ENCODE measurements around the gene HOXB4. TPM values are rescaled to one million over a fixed set of nuclear protein-coding genes. Genes with fewer than 3 reads are reported as not detected.

HOXB4 gene
- total RNA-seq, 4 donors from 2014 or later = 0.42 to 2.9 (median 1.4) TPM

DNA sequence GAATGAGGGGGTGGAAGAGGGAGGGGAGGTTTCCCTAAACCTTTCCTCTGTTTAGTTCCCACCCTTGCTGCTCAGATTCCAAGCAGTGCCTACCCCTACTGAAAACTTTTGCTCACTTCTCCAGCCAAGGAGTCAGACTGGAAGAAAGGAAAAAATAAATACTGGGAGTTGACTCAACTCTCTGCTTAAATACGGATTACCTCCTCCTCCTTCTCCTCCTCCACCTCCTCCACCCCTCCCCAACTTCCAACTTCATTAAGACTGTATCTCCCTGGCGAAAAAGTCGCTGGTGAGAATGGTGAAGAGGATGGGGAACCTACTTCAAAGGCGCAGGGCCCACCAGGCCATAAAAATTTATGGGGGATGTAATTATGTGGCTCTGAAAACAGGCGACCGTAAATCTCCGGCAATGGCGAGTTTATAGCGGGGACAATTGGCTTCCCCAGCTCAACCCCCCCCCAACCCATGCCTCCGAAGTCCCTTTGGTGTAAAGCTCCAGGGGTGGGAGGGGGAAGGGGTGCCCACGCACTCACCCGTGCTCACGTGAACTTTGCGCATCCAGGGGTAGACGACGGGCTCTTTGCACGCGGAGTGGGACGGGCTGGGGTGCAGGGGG, 712 bp downstream of the HOXB4 start:
- WGBS, 2 donors = 2 to 4% methylated on average over 16 to 19 of the region's 19 CpGs
- intact Hi-C loops (cut with DNase I; ENCODE audit: low total_unique reads) = no loop called here
- peak overlapping the region; percentile 29 for H3K4me3 ChIP-seq (ENCODE audit: low read depth, poor library complexity, severe bottlenecking)
- no peak for DNase-seq (ENCODE audit: low spot score in 2 of 2)
- TF ChIP-seq POLR2A (IDR thresholded peaks at IDR 0.05) = no peak
- TF ChIP-seq, protein P1, sequence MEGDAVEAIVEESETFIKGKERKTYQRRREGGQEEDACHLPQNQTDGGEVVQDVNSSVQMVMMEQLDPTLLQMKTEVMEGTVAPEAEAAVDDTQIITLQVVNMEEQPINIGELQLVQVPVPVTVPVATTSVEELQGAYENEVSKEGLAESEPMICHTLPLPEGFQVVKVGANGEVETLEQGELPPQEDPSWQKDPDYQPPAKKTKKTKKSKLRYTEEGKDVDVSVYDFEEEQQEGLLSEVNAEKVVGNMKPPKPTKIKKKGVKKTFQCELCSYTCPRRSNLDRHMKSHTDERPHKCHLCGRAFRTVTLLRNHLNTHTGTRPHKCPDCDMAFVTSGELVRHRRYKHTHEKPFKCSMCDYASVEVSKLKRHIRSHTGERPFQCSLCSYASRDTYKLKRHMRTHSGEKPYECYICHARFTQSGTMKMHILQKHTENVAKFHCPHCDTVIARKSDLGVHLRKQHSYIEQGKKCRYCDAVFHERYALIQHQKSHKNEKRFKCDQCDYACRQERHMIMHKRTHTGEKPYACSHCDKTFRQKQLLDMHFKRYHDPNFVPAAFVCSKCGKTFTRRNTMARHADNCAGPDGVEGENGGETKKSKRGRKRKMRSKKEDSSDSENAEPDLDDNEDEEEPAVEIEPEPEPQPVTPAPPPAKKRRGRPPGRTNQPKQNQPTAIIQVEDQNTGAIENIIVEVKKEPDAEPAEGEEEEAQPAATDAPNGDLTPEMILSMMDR (IDR thresholded peaks at IDR 0.05) = no peak

DNA sequence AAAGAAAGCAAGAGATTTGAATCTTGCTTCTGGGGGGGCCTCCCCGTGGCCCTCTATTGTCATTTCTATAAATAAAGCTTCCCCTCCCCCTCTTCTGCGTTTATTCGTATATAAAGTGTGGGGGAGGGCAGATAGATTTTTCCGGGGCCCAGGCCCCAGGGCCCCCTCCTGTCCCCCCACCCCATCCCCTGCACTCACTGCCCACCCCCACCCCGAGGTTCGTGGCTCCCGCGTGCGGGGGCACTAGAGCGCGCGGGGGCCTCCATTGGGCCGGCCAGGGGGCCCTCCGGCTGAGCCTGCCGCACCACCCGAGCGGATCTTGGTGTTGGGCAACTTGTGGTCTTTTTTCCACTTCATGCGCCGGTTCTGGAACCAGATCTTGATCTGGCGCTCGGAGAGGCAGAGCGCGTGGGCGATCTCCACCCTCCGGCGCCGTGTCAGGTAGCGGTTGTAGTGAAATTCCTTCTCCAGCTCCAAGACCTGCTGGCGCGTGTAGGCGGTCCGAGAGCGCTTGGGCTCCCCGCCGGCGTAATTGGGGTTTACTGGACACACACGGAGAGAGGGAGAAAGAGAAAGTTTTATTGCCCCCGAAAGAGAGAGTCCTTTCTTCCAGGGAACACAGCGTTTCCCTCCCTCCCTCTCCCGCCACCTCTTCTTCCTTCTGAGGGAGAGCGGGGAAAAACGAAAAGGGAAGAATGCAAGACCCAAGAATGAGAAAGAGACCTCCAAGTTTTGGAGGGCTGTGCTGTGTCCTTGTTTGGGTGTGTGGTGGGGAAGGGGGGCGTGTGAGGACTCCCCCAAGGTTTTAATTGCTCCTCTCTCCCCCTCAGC, 1.5 kb downstream of the HOXB4 start:
- DNase-seq (ENCODE audit: low spot score in 2 of 2) = peak in 1 of 2 donors; percentile 93
- 22 to 27% methylated on average over 33 to 34 of the region's 43 CpGs for WGBS, 2 donors

DNA sequence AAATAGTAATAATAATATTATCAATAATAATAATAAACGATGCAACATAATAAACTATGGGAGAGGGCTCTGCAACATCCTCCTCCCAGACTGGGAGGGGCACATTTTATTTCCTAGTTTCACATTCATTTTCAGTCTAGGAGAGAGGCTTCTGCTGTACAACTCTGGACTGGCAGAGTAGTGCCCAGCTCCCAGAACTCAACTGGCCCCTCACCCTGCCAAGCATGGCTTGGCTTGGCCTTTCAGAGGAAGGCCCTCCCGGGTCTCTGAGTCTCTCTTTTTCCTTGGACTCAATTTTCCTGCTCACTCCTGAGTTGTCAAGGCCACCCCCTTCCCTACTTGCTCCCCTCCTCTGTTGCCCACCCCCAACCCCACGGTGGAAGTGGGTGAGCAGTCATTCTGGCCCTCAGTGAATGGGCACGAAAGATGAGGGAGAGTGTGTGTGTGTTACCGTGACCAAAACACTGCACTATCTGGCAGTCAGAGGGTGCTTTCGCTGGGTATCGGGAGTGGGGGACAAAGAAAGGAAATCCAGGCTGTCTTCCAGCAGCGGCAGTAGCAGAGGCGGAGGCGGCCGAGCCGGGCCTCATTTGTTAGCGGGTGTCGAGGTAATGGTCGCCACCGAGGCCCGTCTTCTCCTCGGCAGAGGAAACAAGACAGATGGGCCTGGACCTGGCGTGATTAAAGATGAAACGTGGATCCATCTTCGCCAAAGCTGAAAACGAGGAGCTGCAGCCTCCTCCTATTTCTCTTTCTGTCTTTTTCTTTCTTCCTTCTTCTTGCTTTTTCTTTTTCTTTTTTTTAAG, 2.3 kb downstream of the HOXB4 start:
- no peak for DNase-seq (ENCODE audit: low spot score in 2 of 2)
- WGBS, 2 donors = 58 to 67% methylated on average over 22 of the region's 22 CpGs
- H3K4me3 ChIP-seq (ENCODE audit: low read depth, poor library complexity, severe bottlenecking) = no peak overlapping the region
- TF ChIP-seq POLR2A (IDR thresholded peaks at IDR 0.05) = no peak
- TF ChIP-seq, protein P1 (IDR thresholded peaks at IDR 0.05) = no peak
- intact Hi-C loops (cut with DNase I; ENCODE audit: low total_unique reads) = no loop called here

More for the DNA sequence above, 1.5 kb downstream of the HOXB4 start:
- no peak overlapping the region for H3K4me3 ChIP-seq (ENCODE audit: low read depth, poor library complexity, severe bottlenecking)
- intact Hi-C loops (cut with DNase I; ENCODE audit: low total_unique reads) = no loop called here
- TF ChIP-seq, protein P1 (IDR thresholded peaks at IDR 0.05) = no peak
- no peak for TF ChIP-seq POLR2A (IDR thresholded peaks at IDR 0.05)

DNA sequence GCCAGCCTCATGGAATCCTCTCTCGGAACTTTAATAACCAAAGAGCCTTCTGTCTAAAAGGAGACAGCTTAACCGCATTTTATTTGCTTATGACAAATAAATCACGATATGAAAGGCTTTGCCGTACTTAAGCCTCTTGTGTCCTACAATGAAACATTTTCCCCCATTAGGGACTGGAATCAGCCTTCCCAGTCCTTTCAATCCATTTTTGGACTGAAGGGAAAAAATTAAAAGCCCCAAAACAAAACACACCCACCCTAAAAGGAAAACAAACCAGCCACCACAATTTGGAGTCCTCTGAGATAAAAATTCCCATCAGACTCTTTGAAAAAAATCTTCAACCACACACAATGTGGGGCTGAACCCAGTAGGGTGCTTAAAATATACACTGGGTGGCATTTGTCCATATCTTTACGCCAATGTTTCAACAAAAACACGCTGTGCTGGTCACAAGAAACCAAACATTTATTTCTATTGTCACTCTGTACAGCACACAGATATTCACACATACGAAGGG, 3.0 kb downstream of the HOXB4 start:
- 73 to 75% methylated on average over 7 of the region's 7 CpGs for WGBS, 2 donors
- intact Hi-C loops (cut with DNase I; ENCODE audit: low total_unique reads) = no loop called here
- no peak for DNase-seq (ENCODE audit: low spot score in 2 of 2)
- no peak overlapping the region for H3K4me3 ChIP-seq (ENCODE audit: low read depth, poor library complexity, severe bottlenecking)
- TF ChIP-seq, protein P1 (IDR thresholded peaks at IDR 0.05) = no peak
- no peak for TF ChIP-seq POLR2A (IDR thresholded peaks at IDR 0.05)

DNA sequence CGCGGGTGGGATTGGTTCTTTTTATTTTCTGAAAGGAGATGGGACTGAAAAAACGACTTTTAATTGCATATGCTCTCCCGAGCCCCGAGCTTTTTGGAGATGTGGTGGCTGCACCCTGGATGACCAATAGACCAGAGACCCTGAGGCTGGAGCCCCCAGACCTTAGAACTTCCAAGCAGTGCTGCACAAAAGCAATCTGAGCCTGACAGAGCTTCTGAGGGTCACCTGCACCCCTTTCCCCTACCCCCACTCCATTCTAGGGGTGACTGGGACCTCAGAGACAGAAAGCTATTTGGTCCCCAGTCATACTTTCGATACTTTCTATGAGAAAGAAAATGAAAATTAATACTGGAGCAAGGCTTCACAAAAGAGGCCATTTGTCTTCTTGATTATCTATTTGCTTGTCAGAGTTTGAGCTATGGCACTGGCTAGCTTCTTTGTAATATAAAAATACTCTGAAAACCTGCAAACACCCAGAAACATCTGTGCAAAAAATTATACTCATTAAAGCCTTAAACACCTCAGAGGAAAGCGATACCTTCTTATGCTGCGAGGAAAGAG, 3.6 kb downstream of the HOXB4 start:
- DNase-seq (ENCODE audit: low spot score in 2 of 2) = no peak
- WGBS, 2 donors = 78 to 82% methylated on average over 8 of the region's 8 CpGs
- TF ChIP-seq, protein P1 (IDR thresholded peaks at IDR 0.05) = no peak
- TF ChIP-seq POLR2A (IDR thresholded peaks at IDR 0.05) = no peak
- intact Hi-C loops (cut with DNase I; ENCODE audit: low total_unique reads) = no loop called here
- H3K4me3 ChIP-seq (ENCODE audit: low read depth, poor library complexity, severe bottlenecking) = no peak overlapping the region

Data from lower leg skin (tissue), 4 donors.